Glutamatergic neuron (in vitro differentiated cells): ENCODE results near the gene PARP16. TPM values are rescaled to one million over a fixed set of nuclear protein-coding genes. Genes with fewer than 3 reads are reported as not detected.
A peak's percentile ranks its signal among the peaks of the same experiment; 100 is the strongest.

Source experiments
- DNase-seq: peaks from one replicate; pipeline ENCODE4 v3.0.0; 2022
- H3K27ac Mint-ChIP-seq: one replicate; pipeline ENCODE4 v1.8.0; 2020; ENCODE audit warnings: mild to moderate bottlenecking, mixed read lengths, inconsistent platforms; ENCODE audit not compliant: unreplicated experiment
- H3K27me3 Mint-ChIP-seq: one replicate; pipeline ENCODE4 v1.8.0; 2020; ENCODE audit warnings: mild to moderate bottlenecking, moderate library complexity, mixed read lengths, inconsistent platforms; ENCODE audit not compliant: unreplicated experiment
- H3K36me3 Mint-ChIP-seq: one replicate; pipeline ENCODE4 v1.8.0; 2020; ENCODE audit warnings: mild to moderate bottlenecking, mixed read lengths, inconsistent platforms; ENCODE audit not compliant: unreplicated experiment
- H3K4me1 Mint-ChIP-seq: one replicate; pipeline ENCODE4 v1.8.0; 2020; ENCODE audit warnings: mild to moderate bottlenecking, low read depth, mixed read lengths, inconsistent platforms; ENCODE audit not compliant: unreplicated experiment
- H3K4me3 Mint-ChIP-seq: one replicate; pipeline ENCODE4 v1.8.0; 2020; ENCODE audit warnings: mild to moderate bottlenecking, mixed read lengths, inconsistent platforms; ENCODE audit not compliant: unreplicated experiment
- H3K9me3 Mint-ChIP-seq: one replicate; pipeline ENCODE4 v1.8.0; 2020; ENCODE audit warnings: mild to moderate bottlenecking, moderate library complexity, mixed read lengths, inconsistent platforms; ENCODE audit not compliant: unreplicated experiment
- total RNA-seq: library from RNA; stranded (reverse); fragmentation: NEBNext Ultra II Directional; extraction: Animal tissue kit (Norgen Biotek cat#: 25700); gene quantifications from one replicate; pipeline ENCODE4 v1.2.1, GENCODE V29; 2021; ENCODE audit not compliant: unreplicated experiment
- TF ChIP-seq, protein P1 (sequence below): fragments of 200-600 bp; sonication (generic); IDR thresholded peaks from one replicate; pipeline ENCODE4 v1.5.0; 2021; ENCODE audit not compliant: partially characterized antibody, unreplicated experiment

Gene PARP16
- total RNA-seq, 1 donor from 2014 or later: 6.8 TPM

DNA sequence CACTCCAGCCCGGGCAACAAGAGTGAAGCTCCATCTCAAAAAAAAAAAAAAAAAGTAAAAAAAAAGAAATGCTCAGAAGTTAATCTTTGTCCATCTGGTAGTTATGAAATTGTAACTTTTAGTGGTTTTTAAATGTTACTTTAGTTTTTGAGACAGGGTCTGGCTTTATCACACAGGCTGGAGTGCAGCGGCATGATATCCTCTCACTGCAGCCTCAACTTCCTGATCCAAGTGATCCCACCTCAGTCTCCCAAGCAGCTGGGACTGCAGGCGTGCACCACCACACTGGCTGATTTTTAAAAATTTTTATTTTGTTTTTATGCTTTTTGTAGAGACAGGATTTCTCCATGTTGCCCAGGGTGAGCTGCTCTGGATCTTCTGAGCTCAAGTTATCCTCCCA lies 19.1 kb upstream of the PARP16 start:
- DNase-seq: no peak
- Mint-ChIP-seq H3K4me3 (no peak overlapping the region), H3K4me1 (peaks cover 14% of the 10 kb centered on the region), H3K27ac (no peak overlapping the region), H3K36me3 (no peaks in the 10 kb centered on the region), H3K27me3 (peaks cover 7% of the 10 kb centered on the region), H3K9me3 (peaks cover 19% of the 10 kb centered on the region)
- TF ChIP-seq, protein P1, sequence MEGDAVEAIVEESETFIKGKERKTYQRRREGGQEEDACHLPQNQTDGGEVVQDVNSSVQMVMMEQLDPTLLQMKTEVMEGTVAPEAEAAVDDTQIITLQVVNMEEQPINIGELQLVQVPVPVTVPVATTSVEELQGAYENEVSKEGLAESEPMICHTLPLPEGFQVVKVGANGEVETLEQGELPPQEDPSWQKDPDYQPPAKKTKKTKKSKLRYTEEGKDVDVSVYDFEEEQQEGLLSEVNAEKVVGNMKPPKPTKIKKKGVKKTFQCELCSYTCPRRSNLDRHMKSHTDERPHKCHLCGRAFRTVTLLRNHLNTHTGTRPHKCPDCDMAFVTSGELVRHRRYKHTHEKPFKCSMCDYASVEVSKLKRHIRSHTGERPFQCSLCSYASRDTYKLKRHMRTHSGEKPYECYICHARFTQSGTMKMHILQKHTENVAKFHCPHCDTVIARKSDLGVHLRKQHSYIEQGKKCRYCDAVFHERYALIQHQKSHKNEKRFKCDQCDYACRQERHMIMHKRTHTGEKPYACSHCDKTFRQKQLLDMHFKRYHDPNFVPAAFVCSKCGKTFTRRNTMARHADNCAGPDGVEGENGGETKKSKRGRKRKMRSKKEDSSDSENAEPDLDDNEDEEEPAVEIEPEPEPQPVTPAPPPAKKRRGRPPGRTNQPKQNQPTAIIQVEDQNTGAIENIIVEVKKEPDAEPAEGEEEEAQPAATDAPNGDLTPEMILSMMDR: no peak

DNA sequence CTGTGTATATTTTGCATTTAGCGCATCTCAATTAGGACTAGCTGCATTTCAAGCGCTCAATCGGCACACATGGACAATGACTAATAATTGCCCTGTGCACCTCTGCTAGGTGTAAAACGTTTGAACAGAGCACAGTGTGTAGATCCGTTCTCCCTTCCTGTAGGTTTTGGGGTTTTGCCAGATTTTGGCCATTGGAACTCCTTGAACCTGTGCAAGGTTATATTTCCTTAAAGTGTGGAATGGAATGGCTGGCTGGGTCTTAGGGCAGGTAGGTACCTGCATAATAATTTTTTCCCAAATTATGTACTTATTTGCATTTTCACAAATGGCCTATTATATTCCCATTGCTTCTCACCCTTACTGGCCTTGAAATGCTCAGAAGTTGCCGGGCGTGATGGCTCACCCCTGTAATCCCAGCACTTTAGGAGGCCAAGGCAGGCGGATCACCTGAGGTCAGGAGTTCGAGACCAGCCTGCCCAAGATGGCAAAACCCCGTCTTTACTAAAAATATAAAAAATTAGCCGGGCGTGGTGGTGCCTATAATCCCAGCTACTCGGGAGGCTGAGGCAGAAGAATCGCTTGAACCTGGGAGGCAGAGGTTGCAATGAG lies 18.6 kb upstream of the PARP16 start:
- Mint-ChIP-seq H3K4me3 (peak overlapping the region; percentile 3), H3K27ac (peak overlapping the region; percentile 98), H3K4me1 (peaks cover 14% of the 10 kb centered on the region), H3K9me3 (peaks cover 20% of the 10 kb centered on the region), H3K36me3 (peaks cover 5% of the 10 kb centered on the region), H3K27me3 (peaks cover 7% of the 10 kb centered on the region)
- no peak for DNase-seq
- TF ChIP-seq, protein P1: no peak

DNA sequence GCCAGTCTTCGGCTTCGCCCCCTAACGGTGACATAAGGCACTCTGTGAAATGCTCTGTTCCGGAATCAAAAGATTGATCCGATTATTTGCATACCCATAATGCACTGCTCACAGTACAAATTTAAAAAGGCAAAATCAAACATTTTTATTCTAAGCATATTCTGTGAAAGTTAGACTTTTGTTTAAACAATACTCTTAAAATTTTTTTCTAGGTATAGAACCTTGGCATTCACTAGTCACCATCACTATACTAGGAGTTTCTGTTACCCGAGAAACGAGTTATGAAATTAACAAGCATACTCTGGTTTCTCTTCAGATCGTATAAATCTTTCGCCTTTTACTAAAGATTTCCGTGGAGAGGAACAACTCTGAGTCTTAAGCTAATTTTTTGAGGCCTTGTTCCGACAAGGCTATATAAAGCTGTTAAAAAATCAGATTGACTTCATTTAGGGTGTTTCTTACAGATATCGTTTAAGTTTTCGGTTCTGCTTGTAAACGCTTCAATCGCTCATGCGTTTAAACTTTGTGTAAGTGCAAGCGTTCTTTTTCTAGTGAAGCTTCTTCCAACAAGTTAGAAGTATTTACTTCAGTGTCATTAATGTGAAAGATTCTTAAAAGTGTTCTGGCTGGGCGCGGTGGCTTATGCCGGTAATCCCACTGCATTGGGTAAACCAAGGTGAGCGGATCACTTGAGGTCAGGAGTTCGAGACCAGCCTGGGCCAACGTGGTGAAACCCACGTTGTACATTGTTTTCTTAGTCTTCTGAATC lies 17.9 kb upstream of the PARP16 start, which contains the start of gene RNU5B-1:
Gene RNU5B-1 (plus strand): TSS at position 297 of the 769 bp plus-strand sequence.
- Mint-ChIP-seq H3K9me3 (peaks cover 19% of the 10 kb centered on the region), H3K36me3 (peaks cover 7% of the 10 kb centered on the region), H3K27ac (peak within 1 kb of the TSS; percentile 98), H3K4me1 (peaks cover 11% of the 10 kb centered on the region), H3K4me3 (peak within 1 kb of the TSS; percentile 88), H3K27me3 (peaks cover 7% of the 10 kb centered on the region)
- DNase-seq: peak; percentile 70
- TF ChIP-seq, protein P1: peak; percentile 81

GRCh38 chr15:65303687-65304380 lies 17.2 kb upstream of the PARP16 start:
- H3K4me3 Mint-ChIP-seq: peak overlapping the region; percentile 88
- peak overlapping the region; percentile 98 for H3K27ac Mint-ChIP-seq
- peaks cover 7% of the 10 kb centered on the region for H3K27me3 Mint-ChIP-seq
- H3K36me3 Mint-ChIP-seq: peaks cover 7% of the 10 kb centered on the region
- TF ChIP-seq, protein P1: no peak
- peaks cover 10% of the 10 kb centered on the region for H3K4me1 Mint-ChIP-seq
- no peak for DNase-seq
- peaks cover 21% of the 10 kb centered on the region for H3K9me3 Mint-ChIP-seq
